Islet precursor cell (in vitro differentiated cells): Measurements from ENCODE around the gene OR10A3.

Source experiments
- DNase-seq: peaks from one replicate; pipeline ENCODE4 v3.0.0-alpha.2; 2018

The OR10A3 gene

GRCh38 chr11:7890417-7891172, 50.9 kb downstream of the OR10A3 start:
- DNase-seq, result no peak

- no peak for DNase-seq
These were observed 51.5 kb downstream of the OR10A3 start for GRCh38 chr11:7889985-7890384.
